ENCODE data around the gene SIM1. TPM values are rescaled to one million over a fixed set of nuclear protein-coding genes. Genes with fewer than 3 reads are reported as not detected.

SIM1 gene
- total RNA-seq, 1 experiment from 2014 or later: not detected

DNA sequence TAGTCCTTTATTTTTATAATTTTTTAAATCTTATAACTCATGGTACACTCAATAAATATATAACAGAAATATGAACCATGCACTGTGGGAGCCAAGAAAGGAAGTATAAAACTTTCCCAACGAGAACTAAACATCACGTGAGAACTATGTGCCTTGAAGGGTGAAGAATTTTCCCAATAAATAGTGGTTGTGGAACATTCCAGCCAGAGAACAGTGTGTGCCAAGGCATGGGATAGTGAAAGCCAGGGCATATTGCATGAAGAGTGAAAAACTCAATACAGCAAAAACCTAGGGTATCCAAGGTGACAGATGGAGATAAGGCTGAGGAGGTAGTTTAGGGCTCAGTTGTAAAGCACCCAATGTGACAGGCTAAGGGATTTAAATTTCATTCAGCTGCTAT is 86.1 kb downstream of the SIM1 start:
- intact Hi-C loops (cut with micrococcal nuclease; ENCODE audit: unreplicated experiment): no loop called here
- H3K4me3 ChIP-seq (ENCODE audit: low read depth in 2 of 2, low read length in 2 of 2): no peak overlapping the region
- TF ChIP-seq POLR2AphosphoS5 (IDR thresholded peaks at IDR 0.05; ENCODE audit: low read depth, low read length) (no peak), TCF7L2 (IDR thresholded peaks at IDR 0.05; ENCODE audit: low read depth, low read length) (no peak), SIN3A (IDR thresholded peaks at IDR 0.05; ENCODE audit: borderline replicate concordance, insufficient read depth, low read depth, low read length) (no peak)
- TF ChIP-seq, protein P1, sequence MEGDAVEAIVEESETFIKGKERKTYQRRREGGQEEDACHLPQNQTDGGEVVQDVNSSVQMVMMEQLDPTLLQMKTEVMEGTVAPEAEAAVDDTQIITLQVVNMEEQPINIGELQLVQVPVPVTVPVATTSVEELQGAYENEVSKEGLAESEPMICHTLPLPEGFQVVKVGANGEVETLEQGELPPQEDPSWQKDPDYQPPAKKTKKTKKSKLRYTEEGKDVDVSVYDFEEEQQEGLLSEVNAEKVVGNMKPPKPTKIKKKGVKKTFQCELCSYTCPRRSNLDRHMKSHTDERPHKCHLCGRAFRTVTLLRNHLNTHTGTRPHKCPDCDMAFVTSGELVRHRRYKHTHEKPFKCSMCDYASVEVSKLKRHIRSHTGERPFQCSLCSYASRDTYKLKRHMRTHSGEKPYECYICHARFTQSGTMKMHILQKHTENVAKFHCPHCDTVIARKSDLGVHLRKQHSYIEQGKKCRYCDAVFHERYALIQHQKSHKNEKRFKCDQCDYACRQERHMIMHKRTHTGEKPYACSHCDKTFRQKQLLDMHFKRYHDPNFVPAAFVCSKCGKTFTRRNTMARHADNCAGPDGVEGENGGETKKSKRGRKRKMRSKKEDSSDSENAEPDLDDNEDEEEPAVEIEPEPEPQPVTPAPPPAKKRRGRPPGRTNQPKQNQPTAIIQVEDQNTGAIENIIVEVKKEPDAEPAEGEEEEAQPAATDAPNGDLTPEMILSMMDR (IDR thresholded peaks at IDR 0.05): no peak
- TF ChIP-seq, protein P2, sequence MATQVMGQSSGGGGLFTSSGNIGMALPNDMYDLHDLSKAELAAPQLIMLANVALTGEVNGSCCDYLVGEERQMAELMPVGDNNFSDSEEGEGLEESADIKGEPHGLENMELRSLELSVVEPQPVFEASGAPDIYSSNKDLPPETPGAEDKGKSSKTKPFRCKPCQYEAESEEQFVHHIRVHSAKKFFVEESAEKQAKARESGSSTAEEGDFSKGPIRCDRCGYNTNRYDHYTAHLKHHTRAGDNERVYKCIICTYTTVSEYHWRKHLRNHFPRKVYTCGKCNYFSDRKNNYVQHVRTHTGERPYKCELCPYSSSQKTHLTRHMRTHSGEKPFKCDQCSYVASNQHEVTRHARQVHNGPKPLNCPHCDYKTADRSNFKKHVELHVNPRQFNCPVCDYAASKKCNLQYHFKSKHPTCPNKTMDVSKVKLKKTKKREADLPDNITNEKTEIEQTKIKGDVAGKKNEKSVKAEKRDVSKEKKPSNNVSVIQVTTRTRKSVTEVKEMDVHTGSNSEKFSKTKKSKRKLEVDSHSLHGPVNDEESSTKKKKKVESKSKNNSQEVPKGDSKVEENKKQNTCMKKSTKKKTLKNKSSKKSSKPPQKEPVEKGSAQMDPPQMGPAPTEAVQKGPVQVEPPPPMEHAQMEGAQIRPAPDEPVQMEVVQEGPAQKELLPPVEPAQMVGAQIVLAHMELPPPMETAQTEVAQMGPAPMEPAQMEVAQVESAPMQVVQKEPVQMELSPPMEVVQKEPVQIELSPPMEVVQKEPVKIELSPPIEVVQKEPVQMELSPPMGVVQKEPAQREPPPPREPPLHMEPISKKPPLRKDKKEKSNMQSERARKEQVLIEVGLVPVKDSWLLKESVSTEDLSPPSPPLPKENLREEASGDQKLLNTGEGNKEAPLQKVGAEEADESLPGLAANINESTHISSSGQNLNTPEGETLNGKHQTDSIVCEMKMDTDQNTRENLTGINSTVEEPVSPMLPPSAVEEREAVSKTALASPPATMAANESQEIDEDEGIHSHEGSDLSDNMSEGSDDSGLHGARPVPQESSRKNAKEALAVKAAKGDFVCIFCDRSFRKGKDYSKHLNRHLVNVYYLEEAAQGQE (IDR thresholded peaks at IDR 0.05; ENCODE audit: insufficient read depth in 1 of 2, low read depth in 2 of 2, low read length in 1 of 2): no peak

GRCh38 chr6:100376103-100376502 is 88.6 kb downstream of the SIM1 start:
- H3K27me3 ChIP-seq (ENCODE audit: control insufficient read depth, insufficient read depth, low read length): no peaks in the 10 kb centered on the region
- intact Hi-C loops (cut with micrococcal nuclease; ENCODE audit: unreplicated experiment): no loop called here
- no TSS peak for BruUV-seq (replicated peaks)
- TF ChIP-seq, protein P2 (IDR thresholded peaks at IDR 0.05; ENCODE audit: insufficient read depth in 1 of 2, low read depth in 2 of 2, low read length in 1 of 2): no peak
- TF ChIP-seq TCF7L2 (IDR thresholded peaks at IDR 0.05; ENCODE audit: low read depth, low read length): no peak
- no peak for TF ChIP-seq POLR2AphosphoS5 (IDR thresholded peaks at IDR 0.05; ENCODE audit: low read depth, low read length)
- TF ChIP-seq, protein P1 (IDR thresholded peaks at IDR 0.05): no peak
- no peak for TF ChIP-seq SIN3A (IDR thresholded peaks at IDR 0.05; ENCODE audit: borderline replicate concordance, insufficient read depth, low read depth, low read length)
- POLR2A ChIA-PET: no interaction called here
- H3K9me3 ChIP-seq (ENCODE audit: control insufficient read depth, insufficient read depth, low read depth, low read length): no peaks in the 10 kb centered on the region
- H3K27ac ChIP-seq (ENCODE audit: low read length): no peak overlapping the region
- ATAC-seq: no peak
- CTCF ChIA-PET: no interaction called here
- H3K4me1 ChIP-seq (ENCODE audit: control insufficient read depth, insufficient read depth, low read length): no peaks in the 10 kb centered on the region
- no peak for DNase-seq (ENCODE audit: low read depth, low spot score)
- no peak overlapping the region for H3K4me3 ChIP-seq (ENCODE audit: low read depth in 2 of 2, low read length in 2 of 2)
- H3K36me3 ChIP-seq (ENCODE audit: control insufficient read depth, insufficient read depth, low read length): no peaks in the 10 kb centered on the region
- in situ Hi-C loops (cut with HindIII; ENCODE audit: low pct_unique_long_range_greater_than_20kb, low sequenced_read_pairs): no loop called here

More for the DNA sequence above, 86.1 kb downstream of the SIM1 start:
- ATAC-seq (no peak), DNase-seq (ENCODE audit: low read depth, low spot score) (no peak)
- H3K4me1 ChIP-seq (ENCODE audit: control insufficient read depth, insufficient read depth, low read length): no peaks in the 10 kb centered on the region
- H3K36me3 ChIP-seq (ENCODE audit: control insufficient read depth, insufficient read depth, low read length): no peaks in the 10 kb centered on the region
- no peak overlapping the region for H3K27ac ChIP-seq (ENCODE audit: low read length)
- BruUV-seq (replicated peaks): no TSS peak
- in situ Hi-C loops (cut with HindIII; ENCODE audit: low pct_unique_long_range_greater_than_20kb, low sequenced_read_pairs): no loop called here
- H3K9me3 ChIP-seq (ENCODE audit: control insufficient read depth, insufficient read depth, low read depth, low read length): no peaks in the 10 kb centered on the region
- ChIA-PET POLR2A (no interaction called here), CTCF (no interaction called here)
- H3K27me3 ChIP-seq (ENCODE audit: control insufficient read depth, insufficient read depth, low read length): no peaks in the 10 kb centered on the region

Data from Panc1 (cell line).